H1 (cell line): Measurements from ENCODE around the gene FXYD3. TPM values are rescaled to one million over a fixed set of nuclear protein-coding genes. Genes with fewer than 3 reads are reported as not detected.

Source experiments
- ASH2L ChIP-seq: fragments of 200-600, 300-600 bp; sonication (generic); IDR thresholded peaks from one replicate; pipeline ENCODE4 v1.7.1; 2017; ENCODE audit warnings: low read length
- CBX5 ChIP-seq: fragments of 300-800, 300-1000 bp; sonication (generic); IDR thresholded peaks from 2 replicates; pipeline ENCODE4 v1.7.1; 2016; ENCODE audit warnings: antibody characterized with exemption, low read length, low read depth
- E2F6 ChIP-seq: IDR thresholded peaks from 2 replicates; pipeline ENCODE4 v1.6.1; 2012; ENCODE audit warnings: inconsistent platforms
- JUN ChIP-seq: IDR thresholded peaks from 2 replicates; pipeline ENCODE4 v1.6.1; 2011; ENCODE audit warnings: low read depth, mild to moderate bottlenecking, improper control_type of control experiment, low read length
- NANOG ChIP-seq: IDR thresholded peaks from 2 replicates; pipeline ENCODE4 v1.6.1; 2011; ENCODE audit warnings: low read length, low read depth, mild to moderate bottlenecking, inconsistent platforms; ENCODE audit not compliant: insufficient read depth, poor library complexity, severe bottlenecking
- RXRA ChIP-seq: IDR thresholded peaks from 2 replicates; pipeline ENCODE4 v1.6.1; 2011; ENCODE audit warnings: low read depth, mild to moderate bottlenecking, low read length, moderate library complexity; ENCODE audit not compliant: insufficient read depth
- YY1 ChIP-seq: IDR thresholded peaks from 2 replicates; pipeline ENCODE4 v1.6.1; 2011; ENCODE audit warnings: low read depth, mild to moderate bottlenecking, low read length
- ZNF274 ChIP-seq: IDR thresholded peaks from 2 replicates; pipeline ENCODE4 v1.7.0; 2012; ENCODE audit warnings: low read length, borderline replicate concordance; ENCODE audit errors: extremely low read depth
- polyA plus RNA-seq, 7 experiments: library from polyadenylated mRNA; depleted of rRNA in 3 of 7; stranded (reverse) in 5 of 7; unstranded in 2 of 7; fragments of >200 nt in 5 of 7; fragments of 200-250 nt in 2 of 7; gene quantifications; 1 replicate in 5 of 7; 2 replicates in 1 of 7; 4 replicates in 1 of 7; pipeline versions ENCODE4 v1.2.1 to v1.2.3, GENCODE V29; 2011 to 2013; ENCODE audit warnings: missing spikeins in 2 of 7, mixed read lengths in 2 of 7
- total RNA-seq: library from RNA; stranded (reverse); fragmentation: NEBNext Ultra II Directional; extraction: Animal tissue kit (Norgen Biotek cat#: 25700); gene quantifications from 2 replicates; pipeline ENCODE4 v1.2.1, GENCODE V29; 2021

FXYD3 gene
- total and polyA plus RNA-seq, 2 of the 8 experiments (the other 6 are each of a cell fraction or from before 2014, with no cell fraction given): 0.33 TPM; not detected in 1

GRCh38 chr19:35080613-35081170, 34.9 kb upstream of the FXYD3 start (continued):
- TF ChIP-seq ZNF274: no peak
- no peak for TF ChIP-seq CBX5
- TF ChIP-seq YY1: no peak
- TF ChIP-seq NANOG: no peak
- TF ChIP-seq JUN: no peak
- no peak for TF ChIP-seq E2F6
- no peak for TF ChIP-seq RXRA
- TF ChIP-seq ASH2L: no peak
- TF ChIP-seq, all 59 proteins: peak for 0
